C1 segment of cervical spinal cord (tissue), 14 donors: ENCODE results near the gene SH2D3C.

ENCODE experiments used
- DNase-seq, 14 donors: peaks; one replicate each; lab custom pipeline; 2025; lab: John Stamatoyannopoulos, UW

The SH2D3C gene

GRCh38 chr9:127722055-127722745 lies 56.3 kb downstream of the SH2D3C start:
- DNase-seq: no peak

GRCh38 chr9:127721391-127721821 lies 57.1 kb downstream of the SH2D3C start:
- DNase-seq: no peak

GRCh38 chr9:127720865-127721227 lies 57.6 kb downstream of the SH2D3C start:
- DNase-seq: no peak

DNA sequence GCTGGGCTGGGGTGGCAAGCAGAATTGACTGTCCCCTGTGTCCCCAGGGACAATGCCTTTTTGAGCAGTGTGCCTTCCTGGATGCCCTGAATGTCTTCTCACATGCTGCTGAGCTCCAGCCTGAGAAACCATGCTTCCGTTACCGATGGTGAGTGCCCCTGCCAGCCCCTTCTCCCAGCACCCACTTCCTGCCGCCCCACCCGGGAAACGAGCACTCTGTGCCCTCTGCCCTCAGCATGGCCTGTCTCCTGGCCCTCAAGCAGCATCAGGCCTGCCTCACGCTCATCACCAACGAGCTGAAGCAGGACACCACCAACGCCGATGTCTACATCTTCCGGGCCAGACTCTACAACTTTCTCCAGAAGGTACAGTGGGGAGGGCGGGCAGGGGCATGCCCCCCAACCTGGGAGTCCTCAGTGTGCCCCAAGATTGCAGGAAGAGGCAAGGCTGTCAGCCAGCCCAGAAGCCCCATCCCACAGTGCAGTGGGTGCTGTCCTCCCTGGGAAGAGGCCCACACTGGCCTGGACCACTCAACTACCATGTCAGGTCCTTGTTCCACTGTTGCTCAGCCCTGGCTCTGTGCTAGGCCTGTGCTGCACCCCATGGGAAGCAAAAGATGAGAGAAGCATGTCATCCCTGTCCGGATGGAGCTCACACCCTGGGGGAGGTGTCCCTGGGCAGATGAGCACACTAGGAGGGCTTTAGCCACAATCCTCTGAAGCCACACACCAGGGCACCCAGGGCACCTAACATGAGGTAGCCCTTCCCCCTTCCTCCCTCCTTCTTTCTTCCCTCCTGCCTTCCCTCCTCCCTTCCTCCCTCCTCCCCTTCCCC lies 58.2 kb downstream of the SH2D3C start:
- DNase-seq: no peak

- DNase-seq: peak in 8 of 14 donors; percentile 1 to 40 (median 20)
Measured at GRCh38 chr9:127717766-127718165, 60.7 kb downstream of the SH2D3C start.

- DNase-seq: no peak
Measured at GRCh38 chr9:127716412-127716811, 62.1 kb downstream of the SH2D3C start.

- peak; percentile 62 to 98 (median 94) for DNase-seq
Measured at GRCh38 chr9:127715470-127716337, 62.8 kb downstream of the SH2D3C start, which contains the start of the genes PTRH1 and TTC16. PTRH1 (minus strand) TSS chr9:127715663; CDS start chr9:127715639, 24 bp downstream. TTC16 (plus strand) TSS chr9:127716079; CDS start chr9:127716146, 67 bp downstream.

DNA sequence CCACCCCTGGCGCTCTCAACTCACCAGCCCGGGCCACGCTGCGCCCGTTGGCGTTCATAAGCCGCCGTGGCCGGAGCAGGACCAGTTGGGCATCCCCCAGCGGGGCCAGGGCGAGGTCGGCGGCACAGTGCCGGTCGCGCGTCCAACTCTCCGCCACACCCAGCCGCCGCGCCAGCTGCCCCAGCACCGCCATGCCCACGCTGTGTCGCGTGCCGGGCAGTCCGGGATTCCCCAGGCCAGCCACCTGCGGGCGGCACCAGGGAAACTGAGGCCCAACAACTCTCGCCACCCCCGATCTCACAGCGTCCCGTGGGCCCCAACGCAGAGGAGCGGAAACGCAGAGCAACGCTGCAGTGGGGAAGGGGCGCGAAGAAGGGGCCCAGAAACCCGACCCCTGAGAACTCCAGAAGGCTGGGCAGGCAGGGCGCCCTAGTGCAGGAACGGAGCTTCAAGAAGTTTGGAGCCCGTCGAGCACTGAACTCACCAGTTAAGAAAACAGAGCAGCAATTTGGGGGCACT lies 63.5 kb downstream of the SH2D3C start:
- DNase-seq: no peak

DNA sequence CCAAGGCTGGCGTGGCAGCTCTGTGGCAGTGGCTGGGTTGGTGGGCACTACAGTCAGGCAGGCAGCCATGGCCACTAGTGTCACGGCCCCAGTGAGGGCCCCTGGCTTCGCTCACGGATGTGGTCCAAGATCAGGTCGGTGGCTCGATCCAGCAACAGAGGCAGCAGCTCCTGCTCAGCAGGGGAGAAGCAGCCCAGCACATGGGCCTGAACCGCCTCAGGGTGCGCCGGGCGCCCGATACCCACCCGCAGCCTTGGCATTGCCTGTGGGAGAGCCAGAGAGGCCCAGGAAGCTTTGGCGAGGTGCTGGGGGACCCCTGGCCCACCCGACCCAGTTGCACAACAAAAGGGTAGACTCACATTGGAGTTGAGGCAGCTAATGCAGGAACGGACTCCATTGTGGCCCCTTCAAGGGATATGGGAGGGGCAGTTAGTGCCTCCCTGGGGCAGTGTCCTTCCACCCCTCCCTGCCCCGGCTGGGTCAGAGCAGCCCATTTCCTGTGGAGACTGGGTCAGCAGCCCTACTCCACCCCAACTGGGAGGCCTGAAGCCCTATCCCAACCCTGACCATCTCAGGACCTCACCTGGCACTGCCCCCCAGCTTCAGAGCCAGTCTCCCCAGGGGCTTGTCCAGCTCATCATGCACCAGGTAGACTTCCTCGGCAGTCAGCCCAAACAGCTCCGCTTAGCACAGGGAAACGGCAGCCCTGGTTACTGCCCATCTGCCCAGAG lies 64.3 kb downstream of the SH2D3C start:
- DNase-seq: no peak

GRCh38 chr9:127712867-127713266 lies 65.6 kb downstream of the SH2D3C start:
- no peak for DNase-seq

DNA sequence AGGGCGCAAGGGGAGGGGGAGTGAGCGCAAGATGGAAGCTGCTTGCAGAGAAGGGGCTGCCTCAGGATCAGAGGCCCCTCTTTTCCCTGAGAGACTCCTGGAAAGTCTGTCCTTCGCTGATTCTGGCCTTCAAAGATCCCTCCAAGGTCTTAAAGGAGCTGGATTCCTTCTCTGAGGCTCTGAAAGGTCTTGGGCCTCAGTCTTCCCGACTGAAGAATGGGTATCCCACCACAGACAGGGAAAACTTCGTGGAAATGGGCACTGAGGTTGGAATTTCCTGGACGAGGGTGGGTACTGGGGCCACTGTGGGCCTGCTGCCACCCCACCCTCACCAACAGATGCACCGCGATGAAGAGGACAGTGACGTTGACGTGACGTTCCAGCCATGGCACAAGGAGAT lies 66.1 kb downstream of the SH2D3C start:
- DNase-seq: no peak

DNA sequence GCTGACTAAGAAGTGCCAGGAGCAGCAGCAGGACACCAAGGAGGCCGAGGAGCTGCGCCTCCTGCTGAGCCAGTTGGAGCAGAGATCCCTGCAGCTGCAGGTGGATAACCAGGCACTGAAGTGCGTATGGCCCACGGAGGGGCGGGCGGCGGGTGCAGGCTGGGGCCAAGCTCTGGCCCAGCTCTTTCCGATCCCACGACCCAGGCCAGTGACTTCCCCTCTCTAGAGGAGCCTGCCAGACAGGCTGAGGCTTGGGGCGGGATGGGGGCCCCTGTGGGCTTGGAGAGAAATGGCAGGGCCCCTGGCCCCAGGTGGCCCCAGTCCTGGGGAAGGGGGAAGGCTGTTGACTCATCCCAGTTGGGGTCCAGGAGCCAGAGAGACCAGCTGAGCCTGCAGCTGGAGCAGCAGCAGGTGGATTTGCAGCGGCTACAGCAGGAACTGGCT lies 66.6 kb downstream of the SH2D3C start:
- DNase-seq: no peak

- no peak for DNase-seq
Measured at GRCh38 chr9:127711226-127711701, 67.2 kb downstream of the SH2D3C start.

GRCh38 chr9:127710204-127710783 lies 68.2 kb downstream of the SH2D3C start:
- no peak for DNase-seq

- no peak for DNase-seq
Measured at GRCh38 chr9:127708952-127709587, 69.4 kb downstream of the SH2D3C start.

GRCh38 chr9:127707766-127708165 lies 70.7 kb downstream of the SH2D3C start:
- DNase-seq: no peak

- no peak for DNase-seq
Measured at GRCh38 chr9:127706836-127707241, 71.6 kb downstream of the SH2D3C start, which contains the start of gene CFAP157. CFAP157 (plus strand) TSS chr9:127706988; CDS start chr9:127707032, 44 bp downstream.

DNA sequence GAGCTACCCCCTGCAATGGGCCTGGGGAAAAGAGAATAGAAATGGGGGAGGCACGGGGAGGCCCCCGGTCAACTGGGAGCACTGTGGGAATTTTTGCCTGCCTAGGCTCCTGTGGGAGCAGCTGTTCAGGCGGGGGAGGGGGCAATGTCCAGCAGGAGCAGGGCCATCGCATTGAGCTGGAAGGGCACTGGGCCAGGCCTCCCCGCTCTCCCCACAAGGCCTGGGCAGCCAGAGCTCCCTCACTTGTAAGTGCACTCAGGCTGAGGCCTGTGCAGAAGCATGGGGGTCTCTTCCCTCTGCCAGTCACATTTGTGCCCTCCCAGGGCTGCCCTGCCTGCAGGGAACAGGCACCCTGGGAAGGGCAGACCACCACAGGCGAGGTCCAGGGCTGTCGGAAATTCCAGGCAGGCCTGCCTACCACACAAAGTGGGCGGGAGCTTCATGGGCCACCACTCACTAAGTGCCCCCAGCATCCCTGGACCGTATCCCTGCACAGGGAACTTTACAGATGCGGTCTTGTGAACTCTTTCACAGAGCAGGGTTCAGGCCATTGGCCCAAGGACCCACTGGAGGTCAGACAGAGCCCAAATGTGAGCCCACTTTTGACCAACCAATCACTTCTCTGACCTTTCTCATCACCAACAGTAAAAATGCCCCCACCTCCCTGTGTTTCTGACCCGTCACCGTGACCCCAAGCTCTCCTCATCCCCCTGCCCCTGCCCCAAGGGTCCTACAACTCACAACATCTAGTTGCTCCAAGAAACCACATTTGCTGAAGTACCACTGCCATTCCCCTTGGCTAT lies 72.7 kb downstream of the SH2D3C start:
- no peak for DNase-seq
